HEK293 (cell line): ENCODE data around the gene SESN1.

Experiments used
- FEZF1 ChIP-seq: fragments of 450-650 bp; formaldehyde crosslinking; IDR thresholded peaks from 2 replicates; pipeline ENCODE4 v1.5.1; 2016; ENCODE audit warnings: missing biosample characterization, missing genetic modification characterization
- GFI1B ChIP-seq: fragments of 450-650 bp; formaldehyde crosslinking; IDR thresholded peaks from 2 replicates; pipeline ENCODE4 v1.5.1; 2016; ENCODE audit warnings: missing biosample characterization, missing genetic modification characterization
- KLF9 ChIP-seq: fragments of 450-650 bp; formaldehyde crosslinking; IDR thresholded peaks from 2 replicates; pipeline ENCODE4 v1.5.1; 2016; ENCODE audit warnings: missing biosample characterization, missing genetic modification characterization, low read depth
- SP2 ChIP-seq: fragments of 450-650 bp; formaldehyde crosslinking; IDR thresholded peaks from 2 replicates; pipeline ENCODE4 v1.5.1; 2016; ENCODE audit warnings: missing biosample characterization, missing genetic modification characterization
- ZNF202 ChIP-seq: fragments of 450-650 bp; formaldehyde crosslinking; IDR thresholded peaks from 2 replicates; pipeline ENCODE4 v1.5.1; 2016; ENCODE audit warnings: missing biosample characterization, missing genetic modification characterization, borderline replicate concordance
- ZNF549 ChIP-seq: fragments of 450-650 bp; IDR thresholded peaks from 2 replicates; pipeline ENCODE4 v1.5.1; 2018; ENCODE audit warnings: missing biosample characterization, missing genetic modification characterization, mild to moderate bottlenecking, inconsistent platforms, moderate library complexity
- ZNF654 ChIP-seq: fragments of 450-650 bp; formaldehyde crosslinking; IDR thresholded peaks from 2 replicates; pipeline ENCODE4 v1.5.1; 2016; ENCODE audit warnings: low read depth, missing biosample characterization, missing genetic modification characterization
- TF ChIP-seq, protein P1 (sequence below): fragments of 450-650 bp; formaldehyde crosslinking; IDR thresholded peaks from 2 replicates; pipeline ENCODE4 v1.5.1; 2016; ENCODE audit warnings: missing biosample characterization, missing genetic modification characterization
- TF ChIP-seq, protein P2 (sequence below): fragments of 450-650 bp; formaldehyde crosslinking; IDR thresholded peaks from 2 replicates; pipeline ENCODE4 v1.5.1; 2016; ENCODE audit warnings: missing biosample characterization, missing genetic modification characterization

GRCh38 chr6:109088995-109089394, 5.7 kb downstream of the SESN1 start:
- TF ChIP-seq, protein P1, sequence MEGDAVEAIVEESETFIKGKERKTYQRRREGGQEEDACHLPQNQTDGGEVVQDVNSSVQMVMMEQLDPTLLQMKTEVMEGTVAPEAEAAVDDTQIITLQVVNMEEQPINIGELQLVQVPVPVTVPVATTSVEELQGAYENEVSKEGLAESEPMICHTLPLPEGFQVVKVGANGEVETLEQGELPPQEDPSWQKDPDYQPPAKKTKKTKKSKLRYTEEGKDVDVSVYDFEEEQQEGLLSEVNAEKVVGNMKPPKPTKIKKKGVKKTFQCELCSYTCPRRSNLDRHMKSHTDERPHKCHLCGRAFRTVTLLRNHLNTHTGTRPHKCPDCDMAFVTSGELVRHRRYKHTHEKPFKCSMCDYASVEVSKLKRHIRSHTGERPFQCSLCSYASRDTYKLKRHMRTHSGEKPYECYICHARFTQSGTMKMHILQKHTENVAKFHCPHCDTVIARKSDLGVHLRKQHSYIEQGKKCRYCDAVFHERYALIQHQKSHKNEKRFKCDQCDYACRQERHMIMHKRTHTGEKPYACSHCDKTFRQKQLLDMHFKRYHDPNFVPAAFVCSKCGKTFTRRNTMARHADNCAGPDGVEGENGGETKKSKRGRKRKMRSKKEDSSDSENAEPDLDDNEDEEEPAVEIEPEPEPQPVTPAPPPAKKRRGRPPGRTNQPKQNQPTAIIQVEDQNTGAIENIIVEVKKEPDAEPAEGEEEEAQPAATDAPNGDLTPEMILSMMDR (tag by site-specific recombination): no peak
- no peak for TF ChIP-seq KLF9
- TF ChIP-seq FEZF1: no peak
- TF ChIP-seq GFI1B (tag by site-specific recombination): no peak
- TF ChIP-seq, protein P2, sequence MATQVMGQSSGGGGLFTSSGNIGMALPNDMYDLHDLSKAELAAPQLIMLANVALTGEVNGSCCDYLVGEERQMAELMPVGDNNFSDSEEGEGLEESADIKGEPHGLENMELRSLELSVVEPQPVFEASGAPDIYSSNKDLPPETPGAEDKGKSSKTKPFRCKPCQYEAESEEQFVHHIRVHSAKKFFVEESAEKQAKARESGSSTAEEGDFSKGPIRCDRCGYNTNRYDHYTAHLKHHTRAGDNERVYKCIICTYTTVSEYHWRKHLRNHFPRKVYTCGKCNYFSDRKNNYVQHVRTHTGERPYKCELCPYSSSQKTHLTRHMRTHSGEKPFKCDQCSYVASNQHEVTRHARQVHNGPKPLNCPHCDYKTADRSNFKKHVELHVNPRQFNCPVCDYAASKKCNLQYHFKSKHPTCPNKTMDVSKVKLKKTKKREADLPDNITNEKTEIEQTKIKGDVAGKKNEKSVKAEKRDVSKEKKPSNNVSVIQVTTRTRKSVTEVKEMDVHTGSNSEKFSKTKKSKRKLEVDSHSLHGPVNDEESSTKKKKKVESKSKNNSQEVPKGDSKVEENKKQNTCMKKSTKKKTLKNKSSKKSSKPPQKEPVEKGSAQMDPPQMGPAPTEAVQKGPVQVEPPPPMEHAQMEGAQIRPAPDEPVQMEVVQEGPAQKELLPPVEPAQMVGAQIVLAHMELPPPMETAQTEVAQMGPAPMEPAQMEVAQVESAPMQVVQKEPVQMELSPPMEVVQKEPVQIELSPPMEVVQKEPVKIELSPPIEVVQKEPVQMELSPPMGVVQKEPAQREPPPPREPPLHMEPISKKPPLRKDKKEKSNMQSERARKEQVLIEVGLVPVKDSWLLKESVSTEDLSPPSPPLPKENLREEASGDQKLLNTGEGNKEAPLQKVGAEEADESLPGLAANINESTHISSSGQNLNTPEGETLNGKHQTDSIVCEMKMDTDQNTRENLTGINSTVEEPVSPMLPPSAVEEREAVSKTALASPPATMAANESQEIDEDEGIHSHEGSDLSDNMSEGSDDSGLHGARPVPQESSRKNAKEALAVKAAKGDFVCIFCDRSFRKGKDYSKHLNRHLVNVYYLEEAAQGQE (tag by site-specific recombination): no peak
- TF ChIP-seq ZNF654 (tag by site-specific recombination): no peak
- no peak for TF ChIP-seq SP2
- no peak for TF ChIP-seq ZNF549 (tag by site-specific recombination)
- no peak for TF ChIP-seq ZNF202
